ENCODE results near the gene RERE.
A peak's percentile ranks its signal among the peaks of the same experiment; 100 is the strongest.

- TF ChIP-seq CTCF (IDR thresholded peaks at IDR 0.05; ENCODE audit: insufficient read depth, low read depth, low read length) (peak; percentile 91), EZH2 (IDR thresholded peaks at IDR 0.05; ENCODE audit: insufficient read depth, low read length) (no peak)
Measured at GRCh38 chr1:8671306-8671917, 146.0 kb downstream of the RERE start.
